Activated T-cell treated with anti-CD3 and anti-CD28 coated beads, Interleukin-2, amount 50 U/mL, for 1 hour (primary cell): ENCODE results near the gene OR52E8.

ENCODE experiments used
- DNase-seq: peaks from one replicate; pipeline ENCODE4 v3.0.0-alpha.2; 2020

The OR52E8 gene

GRCh38 chr11:5807580-5807979 is 49.9 kb downstream of the OR52E8 start:
- no peak for DNase-seq
